Skin epidermis (tissue), 12 donors: ENCODE measurements around the gene STX3.
A peak's percentile ranks its signal among the peaks of the same experiment; 100 is the strongest.
"Not testable (repeated sequence)": the region's sequence is repeated elsewhere in the genome, so short reads cannot be mapped to it uniquely, and the experiment has no call there.

ENCODE experiments used
- H3K27ac ChIP-seq, 21 experiments: fragments of 200-600 bp; sonication (generic) in 11 of 21; one replicate each; pipeline ENCODE4 v1.5.0; 2020; ENCODE audit warnings: mild to moderate bottlenecking in 3 of 21, inconsistent platforms in 2 of 21, moderate library complexity in 2 of 21
- H3K4me3 ChIP-seq, 7 experiments: fragments of 200-600 bp; sonication (generic) in 2 of 7; one replicate each; pipeline ENCODE4 v1.5.0; 2020; ENCODE audit warnings: inconsistent platforms in 2 of 7, mild to moderate bottlenecking in 2 of 7, moderate library complexity in 1 of 7

Gene STX3

DNA sequence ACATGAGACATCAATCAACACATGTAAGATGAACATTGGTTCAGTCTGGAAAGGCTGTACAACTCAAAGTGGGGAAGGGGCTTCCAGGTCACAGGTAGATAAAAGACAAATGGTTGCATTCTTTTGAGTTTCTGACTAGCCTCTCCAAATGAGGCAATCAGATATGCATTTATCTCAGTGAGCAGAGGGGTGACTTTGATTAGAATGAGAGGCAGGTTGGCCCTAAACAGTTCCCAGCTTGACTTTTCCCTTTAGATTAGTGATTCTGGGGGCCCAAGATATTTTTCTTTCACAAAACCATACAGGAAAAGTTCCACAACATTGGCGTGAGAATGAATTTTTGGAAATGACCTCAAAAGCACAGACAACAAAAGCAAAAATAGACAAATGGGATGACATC, 61.3 kb downstream of the STX3 start:
- H3K4me3 ChIP-seq, H3K27ac ChIP-seq: not testable (repeated sequence)

DNA sequence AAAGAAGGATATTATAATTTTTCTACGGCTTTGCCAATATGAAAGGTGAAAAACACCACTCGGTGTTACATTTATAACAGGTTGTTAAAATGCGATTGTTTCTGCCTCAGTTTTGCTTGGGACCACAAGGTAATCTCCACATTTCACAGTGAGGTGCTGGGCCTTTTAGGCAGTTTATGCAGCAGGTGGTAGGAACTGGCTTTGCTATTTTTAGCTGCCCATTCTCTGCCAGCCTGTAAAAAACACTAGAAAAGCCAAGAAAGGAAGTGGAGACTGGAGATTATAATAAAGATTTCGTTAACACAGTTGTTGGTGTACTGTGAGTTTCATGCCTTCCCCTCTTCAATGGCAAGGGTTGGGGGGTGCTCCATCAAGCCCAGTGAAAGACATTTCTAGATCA, 63.4 kb downstream of the STX3 start:
- H3K4me3 ChIP-seq, result no peak overlapping the region

DNA sequence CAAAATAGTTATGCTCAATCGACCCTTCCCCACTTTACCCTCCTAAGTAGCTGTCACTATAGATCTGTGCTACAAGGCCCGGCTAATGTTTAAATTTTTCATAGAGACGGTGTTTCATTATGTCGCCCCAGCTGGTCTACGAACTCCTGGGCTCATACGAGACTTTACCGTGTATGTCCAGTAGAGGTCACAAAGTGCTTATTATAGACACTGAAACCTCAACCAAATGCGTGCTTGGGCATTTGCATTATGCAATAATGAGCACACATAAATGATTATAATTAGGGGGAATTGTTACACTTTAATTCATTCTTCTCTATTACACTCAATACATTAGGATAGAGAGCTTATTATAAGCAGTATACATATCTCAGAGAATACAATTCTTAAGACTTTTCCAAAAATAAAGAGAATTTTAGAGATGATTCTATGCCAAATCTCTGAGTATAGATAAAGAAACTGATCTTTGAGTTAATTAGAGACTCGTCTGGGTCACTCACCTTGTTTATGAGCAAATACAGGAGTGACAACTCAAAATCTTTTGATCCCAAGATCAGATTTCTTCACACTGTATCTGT, 67.9 kb downstream of the STX3 start:
- Histone ChIP-seq H3K4me3 (no peak overlapping the region), H3K27ac (no peak overlapping the region)

More for the DNA sequence above, 63.4 kb downstream of the STX3 start:
- H3K27ac ChIP-seq, result no peak overlapping the region

DNA sequence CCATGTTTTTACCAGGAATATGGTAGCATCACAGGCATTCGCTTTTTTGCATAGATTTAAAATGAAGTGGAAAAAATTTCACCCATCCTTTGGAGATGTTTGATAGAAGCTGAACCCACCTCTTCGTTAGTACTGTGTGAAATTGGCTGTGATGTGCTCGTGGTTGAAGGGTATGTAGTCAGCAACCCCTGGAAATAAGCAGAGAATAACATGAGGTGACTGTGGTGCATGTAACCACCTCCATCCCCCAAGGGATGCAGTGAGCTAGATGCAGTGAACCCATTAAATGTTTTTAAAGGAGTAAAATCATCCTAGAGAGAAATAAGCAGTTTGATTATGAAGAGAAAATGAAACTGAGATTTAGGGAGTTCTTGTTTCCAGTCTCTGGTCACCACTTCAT, 74.2 kb downstream of the STX3 start:
- Histone ChIP-seq H3K27ac (no peak overlapping the region), H3K4me3 (no peak overlapping the region)

DNA sequence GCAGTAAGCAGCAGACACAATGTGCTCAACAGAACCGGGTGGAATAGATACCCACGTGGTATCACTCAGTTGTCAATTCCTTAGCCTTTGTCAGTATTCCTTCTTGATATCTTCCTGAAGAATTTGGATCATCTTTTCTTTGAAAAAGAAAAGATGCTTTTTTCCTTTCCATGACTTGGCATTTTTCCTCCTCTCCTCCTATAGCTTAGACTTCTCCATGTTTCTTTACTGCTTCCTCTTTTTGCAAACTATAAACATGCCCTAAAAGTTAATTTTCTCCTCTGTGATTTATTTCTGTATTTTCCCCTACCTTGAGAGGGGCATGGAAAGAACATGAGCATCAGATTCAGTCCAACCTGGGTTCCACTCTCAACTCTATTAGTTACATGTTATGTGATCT, 78.4 kb downstream of the STX3 start:
- no peak overlapping the region for H3K4me3 ChIP-seq
- H3K27ac ChIP-seq, result no peak overlapping the region

DNA sequence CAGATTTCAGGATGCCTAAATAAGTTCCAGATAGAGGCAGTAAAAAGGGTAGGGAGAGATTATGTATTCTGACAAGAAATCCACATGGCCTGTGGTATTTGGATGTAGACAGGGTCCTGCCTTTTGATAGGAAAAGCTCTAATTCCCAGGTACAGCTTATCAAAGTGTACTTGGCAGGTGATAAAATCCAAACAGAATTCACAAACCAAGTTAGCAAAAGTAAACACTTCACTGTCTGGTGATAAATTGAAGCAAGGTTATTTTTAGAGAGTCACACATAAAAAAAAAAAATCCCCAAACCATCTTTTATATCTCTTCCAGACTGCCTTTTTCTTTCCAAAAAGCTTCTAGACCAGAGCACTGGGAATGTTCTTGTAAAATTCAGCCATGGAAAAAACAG, 84.4 kb downstream of the STX3 start:
- Histone ChIP-seq H3K4me3 (no peak overlapping the region), H3K27ac (no peak overlapping the region)

DNA sequence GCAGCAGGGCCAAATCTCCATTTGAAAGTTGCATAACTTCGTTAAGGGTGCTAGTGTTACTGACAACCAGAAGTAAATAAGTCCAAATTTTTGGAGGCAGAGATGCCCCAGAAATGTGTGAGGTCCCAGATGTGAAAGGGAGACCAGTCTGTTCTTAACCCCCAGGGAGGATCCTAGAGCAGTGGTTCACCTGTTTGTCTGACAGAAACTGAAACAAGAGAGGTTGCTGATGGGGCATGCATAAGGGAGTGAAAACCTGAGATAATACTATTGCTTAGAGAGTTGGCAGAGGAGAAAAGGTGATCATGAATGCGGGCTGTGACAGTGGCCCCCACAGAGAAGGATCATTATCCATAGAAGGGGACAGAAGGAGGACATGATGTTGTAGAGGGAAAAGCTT, 86.3 kb downstream of the STX3 start:
- H3K27ac ChIP-seq, result no peak overlapping the region
- no peak overlapping the region for H3K4me3 ChIP-seq

DNA sequence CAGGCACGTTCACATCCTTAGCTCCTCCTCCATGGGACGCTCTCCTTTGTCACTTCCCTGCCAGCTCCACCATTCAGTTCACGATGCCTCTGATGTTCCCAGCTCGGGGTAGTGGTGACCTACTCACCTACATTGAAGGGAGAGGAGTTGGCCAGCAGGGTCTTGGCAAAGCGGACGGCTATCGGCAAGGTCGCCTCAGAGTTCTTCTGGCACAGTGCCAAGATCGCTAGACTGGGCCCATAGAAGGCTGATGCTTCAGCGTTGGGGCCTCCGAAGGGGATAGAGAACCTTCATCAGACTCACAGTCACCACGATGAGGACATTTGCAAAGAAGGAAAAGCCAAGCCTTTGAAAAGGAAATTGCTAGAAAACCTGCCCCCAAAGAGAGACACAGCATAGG, 87.1 kb downstream of the STX3 start:
- no peak overlapping the region for H3K27ac ChIP-seq
- no peak overlapping the region for H3K4me3 ChIP-seq

DNA sequence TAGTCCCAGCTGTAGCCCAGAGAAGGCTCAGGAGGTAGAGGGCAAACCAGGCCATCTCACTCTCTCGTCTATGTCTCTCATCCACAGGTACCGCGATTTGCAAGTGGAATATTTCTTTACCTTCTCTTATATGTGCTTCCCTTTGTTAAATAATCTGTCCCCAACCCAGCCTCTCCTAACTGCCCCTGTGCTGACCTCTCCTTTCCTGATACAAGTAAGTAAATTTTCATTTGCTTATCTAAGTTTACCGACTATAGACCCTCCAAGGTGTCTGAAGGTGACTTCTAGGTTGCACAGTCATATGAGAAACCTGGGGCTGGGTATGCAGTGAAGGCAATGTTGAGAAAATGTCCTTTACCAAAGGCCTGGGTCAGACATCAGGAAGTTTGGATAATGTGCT, 90.2 kb downstream of the STX3 start, which contains the start of gene CBLIF:
TSS of gene CBLIF (minus strand) at position 101 of the 400 bp plus-strand sequence. CDS start at position 55, 46 bp downstream.
- Histone ChIP-seq H3K4me3 (no peak within 1 kb of the TSS), H3K27ac (no peak within 1 kb of the TSS)

DNA sequence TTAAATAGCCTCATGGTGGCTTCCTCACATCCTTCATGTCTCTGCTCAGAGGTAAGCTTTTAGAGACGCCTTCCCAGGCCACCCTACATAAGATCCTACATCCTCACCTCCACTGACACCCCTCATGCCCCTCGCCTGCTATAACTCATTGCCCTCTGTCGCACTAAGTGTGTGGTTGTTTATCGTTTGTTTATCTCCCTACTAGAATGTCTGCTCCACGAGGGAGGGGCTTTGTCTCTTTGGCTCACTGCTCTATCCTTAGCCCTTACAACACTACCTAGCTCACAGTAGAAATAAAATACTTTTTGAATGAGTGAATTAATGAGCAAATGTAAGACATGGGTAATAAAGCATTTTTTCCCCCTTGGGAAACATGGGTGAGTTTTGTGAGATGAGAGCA, 91.4 kb downstream of the STX3 start:
- Histone ChIP-seq H3K27ac (no peak overlapping the region), H3K4me3 (no peak overlapping the region)

DNA sequence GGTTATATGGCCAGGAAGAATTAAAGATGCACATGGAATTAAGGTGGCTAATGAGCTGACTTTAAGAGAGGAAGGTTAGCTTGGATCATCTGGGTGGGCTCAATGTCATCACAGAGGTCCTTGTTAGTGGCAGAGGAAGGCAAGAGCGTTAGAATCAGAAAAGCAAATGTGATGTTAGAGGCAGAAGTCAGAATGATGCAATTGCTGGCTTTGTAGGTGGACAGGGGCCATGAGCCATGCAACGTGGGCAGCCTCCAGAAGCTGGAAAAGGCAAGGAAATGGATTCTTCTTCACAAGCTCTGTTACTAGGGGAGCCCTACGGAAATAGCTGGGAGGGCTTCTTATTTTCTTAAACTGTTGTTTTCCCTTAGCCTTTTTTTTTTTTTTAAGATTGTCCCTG, 92.5 kb downstream of the STX3 start:
- no peak overlapping the region for H3K4me3 ChIP-seq
- no peak overlapping the region for H3K27ac ChIP-seq

DNA sequence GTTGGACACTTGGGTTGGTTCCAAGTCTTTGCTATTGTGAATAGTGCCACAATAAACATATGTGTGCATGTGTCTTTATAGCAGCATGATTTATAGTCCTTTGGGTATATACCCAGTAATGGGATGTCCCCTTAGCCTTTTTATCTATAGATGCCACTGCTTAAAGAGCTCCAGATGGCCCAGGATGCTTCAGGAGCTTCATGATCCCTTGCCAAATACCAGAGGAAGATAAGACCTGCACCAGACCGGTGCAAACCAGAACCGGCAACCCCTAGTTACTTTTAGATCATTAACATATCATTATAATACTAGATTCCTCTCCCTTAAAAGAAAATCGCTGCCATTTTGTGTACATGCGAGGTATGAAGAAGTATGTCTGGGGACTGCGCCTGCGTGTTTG, 93.3 kb downstream of the STX3 start:
- H3K4me3 ChIP-seq, result not testable (repeated sequence)
- H3K27ac ChIP-seq, result peak overlapping the region in 1 of 21 experiments; percentile 44

DNA sequence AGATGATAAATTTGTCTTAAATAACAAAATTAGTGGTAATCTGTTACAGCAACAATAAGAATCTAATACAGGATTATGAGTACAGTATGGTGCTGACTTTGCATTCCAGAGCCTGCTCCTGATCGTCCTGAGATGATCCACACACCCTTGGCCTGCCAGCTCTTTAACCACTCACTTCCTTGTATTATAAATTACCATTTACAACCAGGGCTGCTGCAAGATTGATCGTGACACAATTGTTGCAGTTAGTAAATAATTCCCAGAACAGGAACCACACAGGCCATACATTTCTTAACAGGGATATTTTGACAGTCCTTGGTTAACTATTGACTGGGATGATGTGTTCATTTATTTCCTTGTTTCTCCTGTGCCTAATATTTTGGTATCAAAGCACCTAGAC, 94.0 kb downstream of the STX3 start:
- Histone ChIP-seq H3K4me3 (no peak overlapping the region), H3K27ac (peak overlapping the region in 1 of 21 experiments; percentile 44)

DNA sequence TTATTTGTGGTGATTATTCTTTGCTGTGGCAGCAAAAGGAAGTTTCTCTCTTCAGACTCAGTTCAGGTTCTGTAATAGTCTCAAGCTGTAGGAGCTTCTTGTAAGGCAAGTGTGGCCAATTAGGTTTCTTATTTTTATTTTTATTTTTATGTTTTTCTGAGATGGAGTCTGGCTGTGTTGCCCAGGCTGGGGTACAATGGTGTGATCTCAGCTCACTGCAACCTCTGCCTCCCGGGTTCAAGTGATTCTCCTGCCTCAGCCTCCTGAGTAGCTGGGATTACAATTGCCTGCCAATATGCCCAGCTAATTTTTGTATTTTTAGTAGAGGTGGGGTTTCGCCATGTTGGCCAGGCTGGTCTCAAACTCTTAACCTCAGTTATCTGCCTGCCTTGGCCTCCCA, 94.4 kb downstream of the STX3 start:
- not testable (repeated sequence) for H3K27ac ChIP-seq, H3K4me3 ChIP-seq

DNA sequence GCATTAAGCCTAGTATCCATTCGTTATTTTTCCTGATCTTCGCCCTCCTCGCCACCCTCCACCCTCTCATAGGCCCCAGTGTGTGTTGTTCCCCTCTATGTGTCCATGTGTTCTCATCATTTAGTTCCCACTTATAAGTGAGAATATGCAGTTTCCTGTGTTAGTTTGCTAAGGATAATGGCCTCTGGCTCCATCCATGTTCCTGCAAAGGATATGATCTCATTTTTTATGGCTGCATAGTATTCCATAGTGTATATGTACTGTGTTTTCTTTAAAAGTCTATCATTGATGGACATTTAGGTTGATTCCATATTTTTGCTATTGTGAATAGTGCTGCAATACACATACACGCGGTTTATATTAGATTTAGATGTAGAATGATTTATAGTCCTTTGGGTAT, 96.2 kb downstream of the STX3 start:
- not testable (repeated sequence) for H3K27ac ChIP-seq, H3K4me3 ChIP-seq

DNA sequence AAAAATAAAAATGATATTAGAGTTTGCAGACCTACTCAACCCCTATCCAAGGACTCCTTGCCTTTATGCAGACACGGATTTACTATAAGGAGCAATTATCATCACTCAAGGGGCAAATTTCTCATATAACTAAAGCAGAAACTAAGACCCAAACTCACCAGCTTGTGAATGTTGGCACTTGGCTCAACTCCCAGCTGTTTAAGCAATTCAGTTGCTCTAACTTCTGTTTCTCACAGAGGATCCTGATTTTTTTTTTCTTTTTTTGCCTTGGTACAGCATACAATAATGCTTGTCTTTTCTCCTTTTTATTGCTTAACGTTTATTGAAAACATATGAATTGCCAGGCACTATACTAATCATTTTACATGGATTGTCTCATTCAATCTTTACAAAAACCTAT, 99.7 kb downstream of the STX3 start:
- Histone ChIP-seq H3K27ac (no peak overlapping the region), H3K4me3 (no peak overlapping the region)
